GM08714 (cell line): ENCODE measurements around the gene TRPM3.

Source experiments
- H3K4me3 ChIP-seq: fragments of 200-500 bp; sonication (Bioruptor generic); 2 replicates; pipeline ENCODE4 v1.5.1; 2014; ENCODE audit warnings: mild to moderate bottlenecking, low read length, inconsistent platforms
- ZNF274 ChIP-seq: IDR thresholded peaks from 2 replicates; pipeline ENCODE4 v1.6.1; 2012; ENCODE audit warnings: mild to moderate bottlenecking, low read depth, low read length

Gene TRPM3

GRCh38 chr9:71052287-71052686 lies 69.1 kb downstream of the TRPM3 start:
- H3K4me3 ChIP-seq = no peak overlapping the region
- TF ChIP-seq ZNF274 = no peak

GRCh38 chr9:71048280-71048679 lies 73.1 kb downstream of the TRPM3 start:
- TF ChIP-seq ZNF274 = no peak

GRCh38 chr9:71042448-71042990 lies 78.9 kb downstream of the TRPM3 start:
- no peak overlapping the region for H3K4me3 ChIP-seq
- no peak for TF ChIP-seq ZNF274

More at GRCh38 chr9:71048280-71048679, 73.1 kb downstream of the TRPM3 start:
- no peak overlapping the region for H3K4me3 ChIP-seq

- H3K4me3 ChIP-seq = no peak overlapping the region
- TF ChIP-seq ZNF274 = no peak
Observed at GRCh38 chr9:71037521-71037920, 83.9 kb downstream of the TRPM3 start.

DNA sequence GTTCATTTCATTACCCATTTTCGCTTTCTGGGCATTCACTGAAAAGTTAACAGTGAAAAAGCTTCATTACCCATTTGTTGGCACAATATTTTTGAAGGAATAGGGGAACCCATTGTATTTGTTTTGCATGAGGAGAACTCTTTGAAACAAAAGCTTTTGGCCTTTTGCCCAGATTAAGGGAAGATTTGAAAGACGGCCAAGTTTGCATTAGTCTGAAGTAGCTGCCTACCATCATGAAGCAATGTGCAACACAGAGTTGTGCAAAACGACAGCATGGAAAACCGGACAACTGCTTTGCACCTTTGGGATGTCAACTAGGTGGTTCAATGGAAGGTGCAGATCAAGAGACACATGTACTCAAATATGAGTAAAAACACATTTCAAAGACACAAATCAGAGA lies 84.9 kb downstream of the TRPM3 start:
- TF ChIP-seq ZNF274 = no peak
- H3K4me3 ChIP-seq = no peak overlapping the region

DNA sequence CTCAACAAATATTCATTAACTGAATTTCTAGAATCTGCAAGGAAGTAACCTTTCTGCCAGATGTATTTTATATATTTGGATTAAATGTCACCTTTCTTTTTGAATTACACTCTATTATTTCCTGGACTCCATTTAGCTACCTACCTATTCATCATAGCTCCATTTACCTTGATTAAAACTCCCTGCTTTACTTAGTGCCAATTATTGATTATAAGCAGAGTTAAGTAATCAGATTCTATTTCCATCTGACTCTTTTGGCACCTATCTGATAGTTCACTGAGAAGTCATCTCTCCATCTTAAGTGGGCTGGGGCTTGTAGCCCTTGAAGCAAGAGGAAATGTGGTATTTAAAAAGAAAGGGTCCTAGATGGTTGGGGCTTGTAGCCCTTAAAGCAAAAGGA lies 88.6 kb downstream of the TRPM3 start:
- H3K4me3 ChIP-seq = no peak overlapping the region
- TF ChIP-seq ZNF274 = no peak

- no peak for TF ChIP-seq ZNF274
- no peak overlapping the region for H3K4me3 ChIP-seq
Observed at GRCh38 chr9:71025728-71026127, 95.7 kb downstream of the TRPM3 start.

DNA sequence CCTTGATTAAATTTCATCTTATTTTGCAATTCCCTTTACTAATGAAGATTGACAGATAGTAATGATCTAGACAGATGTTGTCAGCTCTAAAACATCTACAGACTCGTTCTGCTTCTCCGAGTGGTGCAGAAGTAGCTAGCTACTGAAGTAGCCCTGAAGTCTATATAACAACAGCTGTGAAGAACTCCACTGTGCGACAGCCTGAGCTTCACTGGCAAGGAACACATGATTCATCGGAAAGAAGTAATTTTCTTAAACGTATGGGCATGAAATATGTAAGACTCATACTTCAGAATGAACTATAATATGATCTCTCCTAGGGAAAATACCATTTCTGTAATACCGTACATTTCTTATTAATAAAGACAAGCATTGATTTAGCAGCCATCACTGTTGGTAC lies 96.2 kb downstream of the TRPM3 start:
- TF ChIP-seq ZNF274 = no peak
- no peak overlapping the region for H3K4me3 ChIP-seq

GRCh38 chr9:71010258-71010657 lies 111.2 kb downstream of the TRPM3 start:
- TF ChIP-seq ZNF274 = no peak
- H3K4me3 ChIP-seq = no peak overlapping the region

GRCh38 chr9:71005456-71005855 lies 116.0 kb downstream of the TRPM3 start:
- H3K4me3 ChIP-seq = no peak overlapping the region
- TF ChIP-seq ZNF274 = no peak

- H3K4me3 ChIP-seq = no peak overlapping the region
- TF ChIP-seq ZNF274 = no peak
Observed at GRCh38 chr9:71004196-71004595, 117.2 kb downstream of the TRPM3 start.

DNA sequence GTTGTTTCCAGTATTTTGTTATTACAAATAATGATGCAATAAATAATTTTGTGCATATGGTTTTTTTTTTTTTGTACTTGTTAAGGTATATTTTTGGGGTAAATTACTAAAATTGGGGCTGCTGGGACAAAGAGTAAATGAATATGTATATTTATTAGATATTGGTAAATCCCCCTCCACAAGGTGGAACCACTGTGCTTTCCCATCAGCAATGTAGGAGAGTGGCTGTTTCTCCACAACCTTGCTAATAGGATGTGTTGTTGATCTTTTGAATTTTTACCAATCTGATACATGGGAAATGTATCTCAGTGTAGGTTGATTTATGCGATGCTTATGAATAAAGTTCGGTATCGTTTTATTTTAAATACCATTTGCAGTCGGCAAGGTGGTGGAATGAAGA lies 118.1 kb downstream of the TRPM3 start:
- no peak overlapping the region for H3K4me3 ChIP-seq
- TF ChIP-seq ZNF274 = no peak

DNA sequence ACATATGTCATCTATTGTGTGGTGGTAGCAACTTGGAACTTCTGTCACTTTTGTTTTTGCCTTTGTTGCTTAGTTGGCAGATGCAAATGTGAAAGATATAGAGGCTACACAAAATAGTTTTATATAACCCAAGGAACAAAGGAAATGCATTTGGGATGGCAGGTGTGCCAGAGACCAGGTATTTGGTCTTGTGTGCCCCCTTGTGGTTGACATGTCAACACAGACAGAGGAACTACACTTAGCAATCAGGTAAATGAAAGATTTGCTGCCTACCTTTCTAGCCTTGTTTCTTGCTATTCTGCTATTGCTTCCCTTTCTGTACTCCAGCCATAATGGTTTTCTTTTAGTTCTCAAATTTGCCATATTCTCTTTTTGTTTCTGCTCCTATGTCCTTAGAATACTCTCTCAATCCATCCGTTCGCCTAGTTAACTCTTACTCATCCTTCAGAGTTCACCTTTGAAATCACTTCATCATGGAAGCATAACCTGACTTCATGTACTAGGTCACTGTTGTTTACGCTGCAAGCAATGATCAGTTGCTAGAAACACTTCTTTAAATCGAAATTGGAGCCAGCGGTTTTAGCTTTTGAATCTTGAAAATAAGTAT lies 119.5 kb downstream of the TRPM3 start:
- no peak for TF ChIP-seq ZNF274
- H3K4me3 ChIP-seq = no peak overlapping the region

DNA sequence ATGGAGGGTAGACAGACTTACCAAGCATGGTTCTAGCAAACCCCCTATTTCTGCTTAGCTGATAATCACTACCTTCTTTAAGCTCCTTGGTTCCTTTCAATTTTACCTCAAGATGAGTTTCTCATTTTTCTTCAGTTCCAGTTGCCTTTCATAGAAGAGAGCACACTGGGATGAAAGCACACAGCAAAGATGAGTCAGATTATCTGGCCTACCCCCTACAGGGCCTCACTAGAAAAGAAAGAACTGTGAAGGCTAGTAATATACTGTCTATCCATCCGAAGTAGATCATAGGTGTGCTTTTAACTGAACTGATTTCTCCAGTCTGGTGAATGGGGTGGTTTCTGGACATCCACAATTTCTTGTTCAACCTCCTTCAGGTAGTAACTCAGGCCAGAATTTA lies 122.5 kb downstream of the TRPM3 start:
- H3K4me3 ChIP-seq = no peak overlapping the region
- no peak for TF ChIP-seq ZNF274

GRCh38 chr9:70995511-70995910 lies 125.9 kb downstream of the TRPM3 start:
- TF ChIP-seq ZNF274 = no peak
- no peak overlapping the region for H3K4me3 ChIP-seq

- no peak overlapping the region for H3K4me3 ChIP-seq
- TF ChIP-seq ZNF274 = no peak
Observed at GRCh38 chr9:70994582-70994981, 126.8 kb downstream of the TRPM3 start.
